ENCODE results near the gene KDM8.

DNA sequence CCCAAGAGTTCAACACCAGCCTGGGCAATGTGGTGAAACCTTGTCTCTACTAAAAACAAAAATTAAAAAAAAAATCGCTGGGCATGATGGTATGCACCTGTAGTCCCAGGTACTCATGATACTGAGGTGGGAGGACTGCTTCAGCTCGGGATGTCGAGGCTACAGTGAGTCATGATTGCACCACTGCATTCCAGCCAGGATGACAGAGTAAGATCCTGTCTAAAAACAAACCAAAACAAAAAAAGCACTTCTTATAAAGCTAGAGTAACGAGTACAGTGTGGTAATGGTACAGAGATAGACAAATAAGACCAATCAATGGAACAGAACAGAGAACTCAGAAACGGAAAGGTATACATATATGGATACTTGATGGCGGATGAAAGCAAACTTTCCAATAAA, 60.8 kb downstream of the KDM8 start:
- TF ChIP-seq, protein P1, sequence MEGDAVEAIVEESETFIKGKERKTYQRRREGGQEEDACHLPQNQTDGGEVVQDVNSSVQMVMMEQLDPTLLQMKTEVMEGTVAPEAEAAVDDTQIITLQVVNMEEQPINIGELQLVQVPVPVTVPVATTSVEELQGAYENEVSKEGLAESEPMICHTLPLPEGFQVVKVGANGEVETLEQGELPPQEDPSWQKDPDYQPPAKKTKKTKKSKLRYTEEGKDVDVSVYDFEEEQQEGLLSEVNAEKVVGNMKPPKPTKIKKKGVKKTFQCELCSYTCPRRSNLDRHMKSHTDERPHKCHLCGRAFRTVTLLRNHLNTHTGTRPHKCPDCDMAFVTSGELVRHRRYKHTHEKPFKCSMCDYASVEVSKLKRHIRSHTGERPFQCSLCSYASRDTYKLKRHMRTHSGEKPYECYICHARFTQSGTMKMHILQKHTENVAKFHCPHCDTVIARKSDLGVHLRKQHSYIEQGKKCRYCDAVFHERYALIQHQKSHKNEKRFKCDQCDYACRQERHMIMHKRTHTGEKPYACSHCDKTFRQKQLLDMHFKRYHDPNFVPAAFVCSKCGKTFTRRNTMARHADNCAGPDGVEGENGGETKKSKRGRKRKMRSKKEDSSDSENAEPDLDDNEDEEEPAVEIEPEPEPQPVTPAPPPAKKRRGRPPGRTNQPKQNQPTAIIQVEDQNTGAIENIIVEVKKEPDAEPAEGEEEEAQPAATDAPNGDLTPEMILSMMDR (IDR thresholded peaks at IDR 0.05; ENCODE audit: insufficient read depth, low read length, poor library complexity, severe bottlenecking): no peak
- no peak for TF ChIP-seq EZH2phosphoT487 (conservative IDR thresholded peaks at IDR 0.05; ENCODE audit: low read length)
